ENCODE measurements around the gene C19orf25.

C19orf25 gene

DNA sequence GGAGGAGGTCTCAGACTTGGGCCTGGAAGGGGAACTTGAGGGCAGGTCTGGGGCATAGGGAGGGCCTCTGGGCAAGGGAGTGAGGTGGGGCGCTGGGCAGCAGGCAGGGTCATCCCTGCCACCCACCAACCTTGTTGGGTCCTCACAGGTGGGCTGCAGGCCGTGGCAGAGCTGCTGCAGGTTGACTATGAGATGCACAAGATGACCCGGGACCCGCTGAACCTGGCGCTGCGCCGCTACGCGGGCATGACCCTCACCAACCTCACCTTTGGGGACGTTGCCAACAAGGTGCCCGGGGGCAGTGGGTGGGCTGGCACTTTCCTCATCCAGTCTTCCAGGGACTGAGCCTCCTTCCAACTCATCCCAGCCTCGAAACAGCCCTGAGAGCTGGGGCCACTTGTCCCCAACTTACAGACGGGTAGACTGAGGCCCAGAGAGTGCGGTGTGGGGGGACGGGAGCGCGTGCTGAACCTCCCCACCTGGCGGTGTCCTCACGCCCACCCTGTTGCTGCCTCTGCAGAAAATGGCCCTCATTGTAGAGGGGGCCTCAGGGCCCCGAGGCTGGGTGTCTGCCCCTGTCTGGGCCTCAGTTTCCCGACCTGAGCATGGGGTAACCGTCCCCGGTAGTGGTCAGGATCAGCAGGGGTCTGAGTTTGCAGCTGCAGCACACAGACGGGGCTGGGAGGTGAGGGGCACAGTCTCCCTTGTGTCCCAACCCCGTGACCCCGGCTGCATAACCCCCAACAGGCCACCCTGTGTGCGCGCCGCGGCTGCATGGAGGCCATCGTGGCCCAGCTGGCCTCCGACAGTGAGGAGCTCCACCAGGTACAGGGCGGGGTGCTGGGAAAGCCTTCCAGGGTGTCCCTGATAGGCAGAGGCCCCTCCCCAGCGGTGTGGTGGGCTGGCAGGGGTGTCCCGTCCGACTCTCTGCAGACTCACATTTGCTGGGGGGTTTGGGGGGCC is 18.7 kb downstream of the C19orf25 start:
- no peak for DNase-seq

DNA sequence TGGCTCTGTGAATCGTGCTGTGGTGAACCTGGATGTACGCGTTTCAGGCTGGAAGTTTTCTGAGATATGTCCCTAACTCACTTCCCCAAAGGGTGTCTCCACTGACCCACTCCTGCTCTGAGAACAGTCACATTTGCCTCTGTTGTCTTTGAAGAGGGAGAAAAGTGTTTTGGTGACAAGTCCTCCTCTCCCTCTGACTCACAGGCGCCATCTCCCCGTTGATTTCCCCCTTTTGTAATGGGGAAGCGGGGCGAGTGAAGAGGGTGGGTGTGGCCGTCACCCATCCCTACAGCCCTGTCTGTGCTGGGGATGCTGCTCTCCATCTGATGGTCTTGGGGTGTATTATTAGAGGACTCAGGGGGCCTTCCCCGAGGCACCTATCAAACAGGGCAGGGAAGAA is 19.5 kb downstream of the C19orf25 start:
- DNase-seq: no peak

- no peak for DNase-seq
Measured at GRCh38 chr19:1457892-1458291, 21.1 kb downstream of the C19orf25 start.

GRCh38 chr19:1457031-1457739 is 21.8 kb downstream of the C19orf25 start:
- DNase-seq: no peak

DNA sequence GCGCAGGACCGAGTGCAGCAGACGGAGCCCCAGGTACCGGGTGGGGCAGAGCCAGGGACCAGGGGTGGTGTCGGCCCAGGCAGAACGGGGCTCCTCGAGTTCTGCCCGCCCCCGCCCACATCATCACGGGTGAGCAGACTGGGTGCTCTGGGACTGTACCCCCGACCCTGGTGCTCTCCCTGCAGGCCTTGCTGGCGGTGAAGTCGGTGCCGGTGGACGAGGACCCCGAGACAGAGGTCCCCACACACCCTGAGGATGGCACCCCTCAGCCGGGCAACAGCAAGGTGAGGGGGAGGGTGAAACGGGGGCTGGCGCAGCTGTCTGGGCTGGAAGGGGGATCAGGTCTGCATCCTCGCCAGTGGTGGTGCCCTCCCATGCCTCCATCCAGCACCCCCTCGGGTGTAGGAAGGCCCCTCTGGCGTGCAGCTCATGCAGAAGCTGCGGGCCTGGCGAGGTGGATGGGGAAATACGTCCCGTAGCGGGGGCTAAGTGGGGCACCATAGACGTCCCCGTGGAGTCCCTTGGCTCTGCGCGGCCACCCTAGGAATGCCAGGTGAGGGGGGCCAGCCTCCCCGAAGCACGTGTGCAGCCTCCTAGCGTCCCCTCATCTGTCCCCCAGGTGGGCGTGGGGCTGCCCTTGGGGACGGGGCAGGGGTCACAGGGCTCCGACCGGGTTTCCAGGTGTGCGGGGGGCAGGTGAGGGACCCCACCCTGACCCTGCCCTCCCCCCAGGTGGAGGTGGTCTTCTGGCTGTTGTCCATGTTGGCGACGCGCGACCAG is 22.7 kb downstream of the C19orf25 start:
- DNase-seq: no peak

- DNase-seq: no peak
Measured at GRCh38 chr19:1455336-1456120, 23.5 kb downstream of the C19orf25 start.

DNA sequence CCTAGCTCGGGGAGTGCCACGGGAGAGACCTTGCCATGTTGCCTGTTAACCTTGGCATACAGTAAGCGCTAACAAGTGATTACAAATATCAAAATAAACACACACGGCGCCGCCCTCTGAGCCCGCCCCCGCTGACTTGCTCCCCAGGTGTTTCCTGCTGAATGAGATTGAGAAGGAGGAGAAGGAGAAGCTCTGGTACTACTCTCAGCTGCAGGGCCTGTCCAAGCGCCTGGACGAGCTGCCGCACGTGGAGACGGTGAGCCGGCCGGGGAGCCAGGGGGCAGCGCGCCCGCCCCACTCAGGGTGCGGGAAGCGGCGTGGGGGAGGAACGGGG is 24.0 kb downstream of the C19orf25 start:
- no peak for DNase-seq

GRCh38 chr19:1453525-1454364 is 25.3 kb downstream of the C19orf25 start:
- DNase-seq: no peak

- no peak for DNase-seq
Measured at GRCh38 chr19:1452802-1453524, 26.1 kb downstream of the C19orf25 start.

DNA sequence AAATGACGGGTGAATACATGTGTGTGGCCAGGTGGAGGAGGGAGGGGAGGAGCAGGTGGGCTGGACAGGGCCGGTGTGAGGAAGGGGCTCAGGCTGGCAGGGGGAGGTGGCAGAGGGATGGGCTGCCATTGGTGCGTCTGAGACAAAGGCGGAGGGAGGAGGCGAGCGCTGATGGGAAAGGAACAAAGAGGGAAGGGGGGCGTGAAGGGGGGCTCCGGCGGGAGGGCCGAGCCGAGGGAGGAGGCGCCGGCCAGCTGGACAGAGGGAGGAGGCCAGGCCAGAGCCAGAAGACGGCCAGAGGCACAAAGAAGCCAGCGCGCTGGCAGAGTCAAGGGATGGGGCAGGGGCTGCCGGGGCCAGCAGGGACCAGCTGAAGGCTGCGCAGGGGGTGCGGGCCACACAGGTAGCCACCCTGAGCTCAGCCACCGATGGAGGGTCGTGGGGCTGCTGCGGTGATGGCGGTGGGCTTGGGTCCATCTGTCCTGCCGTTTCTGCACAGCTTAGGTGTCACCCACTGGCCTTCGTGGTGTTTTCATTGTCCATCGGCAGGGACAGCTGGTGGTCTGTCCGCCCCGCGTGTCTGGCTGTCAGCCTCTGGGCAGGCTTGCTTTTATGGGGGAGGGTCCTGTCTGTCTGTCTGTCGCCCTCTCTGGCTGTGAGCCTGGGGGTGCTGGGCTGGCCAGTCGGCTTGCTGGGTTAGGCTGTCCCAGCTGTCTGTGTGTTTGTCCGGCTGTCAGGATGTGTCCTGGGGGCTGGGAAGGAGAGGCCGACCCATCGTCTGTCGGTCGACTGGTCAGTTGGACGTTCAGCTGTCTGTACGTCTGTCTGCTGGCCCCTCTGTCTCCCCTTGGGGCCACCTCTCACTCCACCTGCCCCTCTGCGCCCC is 26.9 kb downstream of the C19orf25 start:
- DNase-seq: no peak

- no peak for DNase-seq
Measured at GRCh38 chr19:1450735-1451731, 28.0 kb downstream of the C19orf25 start.

- peak; percentile 79 for DNase-seq
Measured at GRCh38 chr19:1449467-1450442, 29.3 kb downstream of the C19orf25 start, which contains the start of gene APC2. Gene APC2, plus strand, starts transcription at chr19:1450121. Its CDS starts 2,881 bp downstream, at chr19:1453002.

DNA sequence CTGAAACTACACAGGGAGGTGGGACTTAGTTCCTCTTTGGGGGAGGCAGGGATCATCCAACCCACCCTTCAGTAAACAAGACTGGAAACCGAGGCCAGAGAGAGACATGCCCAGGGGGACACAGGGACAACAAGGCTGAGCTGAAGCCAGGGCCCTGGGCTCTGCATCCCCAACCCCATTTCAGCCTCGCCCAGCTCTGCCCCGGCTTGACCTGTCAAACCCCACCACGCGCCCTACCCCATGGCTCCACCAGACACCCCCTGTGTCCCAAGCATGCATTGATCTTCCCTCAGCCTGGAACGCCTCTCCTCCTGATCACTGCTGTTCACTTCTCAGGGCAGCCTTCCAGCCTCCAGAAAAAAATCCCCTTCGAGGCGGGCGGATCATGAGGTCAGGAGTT is 31.1 kb downstream of the C19orf25 start:
- DNase-seq: no peak

DNA sequence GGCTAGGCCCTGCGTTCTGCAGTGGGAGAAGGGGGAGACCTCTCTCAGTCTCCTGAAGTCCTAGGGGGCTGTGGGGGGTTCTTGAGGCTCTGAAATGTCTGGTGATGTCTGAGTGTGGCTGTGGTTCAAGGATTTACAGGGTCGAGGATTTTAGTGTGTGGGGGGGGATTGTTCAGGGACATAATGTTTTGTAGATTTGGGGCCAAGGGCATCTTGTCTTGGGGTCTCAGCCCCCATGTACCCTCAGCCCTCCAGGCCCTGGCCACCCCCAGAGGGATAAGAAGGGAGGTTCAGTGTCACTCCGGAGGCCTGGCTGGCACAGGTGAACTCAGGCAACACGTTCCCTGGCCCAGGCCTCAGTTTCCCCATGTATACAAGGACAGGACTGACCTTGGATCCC is 31.5 kb downstream of the C19orf25 start:
- DNase-seq: no peak

- no peak for DNase-seq
Measured at GRCh38 chr19:1446713-1447481, 32.1 kb downstream of the C19orf25 start.

Measured in NCI-H2171 (cell line).